ENCODE results near the gene SLC7A11.
"Not testable (repeated sequence)": the region's sequence is repeated elsewhere in the genome, so short reads cannot be mapped to it uniquely, and the experiment has no call there.

Gene SLC7A11

GRCh38 chr4:138241281-138242075 lies 671 bp downstream of the SLC7A11 start:
- DNase-seq = peak; percentile 18
- Histone ChIP-seq H3K4me3 (ENCODE audit: low read depth, low read length) (peak overlapping the region; percentile 78), H3K27me3 (no peaks in the 10 kb centered on the region), H3K4me1 (0 out of 2 replicates have a peak, but pooled peaks cover 2% of the 10 kb centered on the region), H3K9me3 (no peaks in the 10 kb centered on the region), H3K36me3 (no peaks in the 10 kb centered on the region)
- TF ChIP-seq CTCF (IDR thresholded peaks at IDR 0.05; ENCODE audit: low read depth, low read length) = no peak

DNA sequence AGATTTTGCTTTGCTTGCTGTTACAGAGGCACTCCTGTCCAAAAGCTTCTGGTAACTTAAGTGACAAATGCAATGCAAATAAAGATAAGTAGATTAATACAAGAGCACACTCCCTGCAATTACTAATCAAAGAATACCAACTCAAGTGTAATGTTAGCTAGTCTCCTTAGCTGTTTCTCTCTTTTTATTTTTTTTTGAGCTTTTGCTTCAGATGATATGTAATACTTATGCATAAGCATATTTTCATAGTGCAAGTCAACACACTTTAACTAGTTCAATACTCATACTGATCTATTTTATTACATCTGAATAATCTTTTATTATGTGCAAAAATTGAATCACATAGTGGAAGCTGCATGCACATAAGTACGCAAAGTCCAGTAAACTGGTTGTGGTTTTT lies 2.7 kb downstream of the SLC7A11 start:
- no peak for DNase-seq
- Histone ChIP-seq H3K27me3 (no peaks in the 10 kb centered on the region), H3K4me1 (peaks cover 6% of the 10 kb centered on the region), H3K9me3 (no peaks in the 10 kb centered on the region), H3K36me3 (no peaks in the 10 kb centered on the region), H3K4me3 (ENCODE audit: low read depth, low read length) (peak overlapping the region; percentile 78)
- no peak for TF ChIP-seq CTCF (IDR thresholded peaks at IDR 0.05; ENCODE audit: low read depth, low read length)

DNA sequence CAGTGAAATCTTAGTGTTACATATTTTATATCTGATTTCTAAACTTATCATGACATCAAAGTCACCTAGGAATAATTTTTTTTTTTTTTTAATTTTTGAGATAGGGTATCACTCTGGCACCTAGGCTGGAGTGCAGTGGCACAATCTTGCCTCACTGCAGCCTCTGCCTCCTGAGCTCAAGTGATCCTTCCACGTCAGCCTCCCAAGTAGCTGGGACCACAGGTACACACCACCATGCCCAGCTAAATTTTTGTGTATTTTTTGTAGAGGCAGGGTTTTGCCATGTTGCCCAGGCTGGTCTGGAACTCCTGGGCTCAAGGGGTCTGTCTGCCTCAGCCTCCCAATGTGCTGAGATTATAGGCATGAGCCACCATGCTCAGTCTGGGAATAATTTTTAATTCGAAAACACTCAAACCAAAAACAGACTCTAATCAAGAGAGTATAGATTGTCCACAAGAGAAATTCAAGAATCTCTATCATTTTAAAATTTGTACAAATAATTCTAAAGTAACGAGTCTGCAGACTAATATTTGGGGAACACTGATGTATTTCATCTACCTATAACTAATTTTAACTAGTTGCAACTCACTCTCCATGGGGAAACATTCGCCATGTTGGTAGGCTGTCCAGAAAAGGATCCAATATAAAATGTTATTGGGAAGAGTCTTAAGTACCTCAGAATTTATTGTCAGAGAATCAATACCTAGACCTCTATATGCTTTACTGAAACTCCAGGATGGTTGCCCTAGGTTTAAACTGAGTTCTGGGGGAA lies 3.4 kb downstream of the SLC7A11 start:
- H3K36me3 ChIP-seq = no peaks in the 10 kb centered on the region
- DNase-seq = no peak
- TF ChIP-seq CTCF (IDR thresholded peaks at IDR 0.05; ENCODE audit: low read depth, low read length) = no peak
- H3K27me3 ChIP-seq = no peaks in the 10 kb centered on the region
- H3K4me1 ChIP-seq = peaks cover 6% of the 10 kb centered on the region
- no peaks in the 10 kb centered on the region for H3K9me3 ChIP-seq
- H3K4me3 ChIP-seq (ENCODE audit: low read depth, low read length) = peak overlapping the region; percentile 78

- not testable (repeated sequence) for H3K4me3 ChIP-seq (ENCODE audit: low read depth, low read length); H3K9me3 ChIP-seq; H3K27me3 ChIP-seq; H3K36me3 ChIP-seq; H3K4me1 ChIP-seq; DNase-seq
These were observed 5.0 kb downstream of the SLC7A11 start for GRCh38 chr4:138237132-138237531.

- no peak for DNase-seq
- no peak overlapping the region for H3K4me3 ChIP-seq (ENCODE audit: low read depth, low read length)
These were observed 6.1 kb downstream of the SLC7A11 start for GRCh38 chr4:138236037-138236436.

More at GRCh38 chr4:138236037-138236436, 6.1 kb downstream of the SLC7A11 start:
- no peaks in the 10 kb centered on the region for H3K9me3 ChIP-seq
- no peaks in the 10 kb centered on the region for H3K36me3 ChIP-seq
- no peaks in the 10 kb centered on the region for H3K27me3 ChIP-seq
- peaks cover 4% of the 10 kb centered on the region for H3K4me1 ChIP-seq
- TF ChIP-seq CTCF (IDR thresholded peaks at IDR 0.05; ENCODE audit: low read depth, low read length) = no peak
